Lower leg skin (tissue), 4 donors: ENCODE data around the gene TMEM190. TPM values are rescaled to one million over a fixed set of nuclear protein-coding genes. Genes with fewer than 3 reads are reported as not detected.

ENCODE experiments used
- DNase-seq, 2 donors: peaks; one replicate each; pipeline ENCODE4 v3.0.0-alpha.2; 2019; ENCODE audit warnings: low spot score in 2 of 2
- H3K4me3 ChIP-seq: fragments of 200-600 bp; sonication (generic); 2 replicates; pipeline ENCODE4 v1.5.1; 2017; ENCODE audit warnings: mild to moderate bottlenecking, low read depth; ENCODE audit not compliant: poor library complexity, severe bottlenecking
- CTCF ChIP-seq, 3 donors: fragments of 450-650 bp; IDR thresholded peaks; one replicate each; pipeline ENCODE4 v1.5.1; 2016; ENCODE audit warnings: antibody characterized with exemption in 3 of 3, mild to moderate bottlenecking in 3 of 3, moderate library complexity in 2 of 3
- POLR2A ChIP-seq, 2 donors: fragments of 450-650 bp; IDR thresholded peaks; one replicate each; pipeline ENCODE4 v1.6.1; 2016 to 2017; ENCODE audit warnings: antibody characterized with exemption in 2 of 2, mild to moderate bottlenecking in 1 of 2, moderate library complexity in 1 of 2
- WGBS, 2 donors: methylation state at CpG; one replicate each; pipeline ENCODE4 v1.1.5; 2018; 5-methylcytosine and 5-hydroxymethylcytosine counted together
- intact Hi-C: fragments of 100-400 bp; cut with DNase I; formaldehyde crosslinking; loops from one replicate; pipeline ENCODE4 v1.15.0; 2023; ENCODE audit warnings: low total_unique reads
- total RNA-seq, 4 donors: library from RNA; depleted of rRNA; stranded (reverse); fragments of >200 nt; gene quantifications; one replicate each; pipeline ENCODE4 v1.1.0, GENCODE V29; 2016

The TMEM190 gene
- total RNA-seq, 4 donors from 2014 or later, result not detected

- TF ChIP-seq CTCF (IDR thresholded peaks at IDR 0.05) (no peak), POLR2A (IDR thresholded peaks at IDR 0.05) (no peak)
- no peak for DNase-seq
- 83 to 84% methylated on average over 23 to 27 of the region's 27 CpGs for WGBS, 2 donors
- no peak within 1 kb of the TSS for H3K4me3 ChIP-seq
- intact Hi-C loops, result no loop called here
Observed at GRCh38 chr19:55362990-55363716, 13.5 kb upstream of the TMEM190 start, which contains the start of gene GARIN5B. Gene GARIN5B (minus strand): TSS chr19:55363260. CDS start chr19:55363066, 194 bp downstream.

- WGBS, 2 donors, result 91 to 93% methylated on average over 8 of the region's 8 CpGs
- intact Hi-C loops, result no loop called here
- H3K4me3 ChIP-seq, result no peak overlapping the region
- no peak for DNase-seq
- TF ChIP-seq POLR2A (IDR thresholded peaks at IDR 0.05), result no peak
- no peak for TF ChIP-seq CTCF (IDR thresholded peaks at IDR 0.05)
Observed at GRCh38 chr19:55365245-55365644, 11.4 kb upstream of the TMEM190 start.

- H3K4me3 ChIP-seq, result no peak overlapping the region
- intact Hi-C loops, result no loop called here
- no peak for DNase-seq
- TF ChIP-seq POLR2A (IDR thresholded peaks at IDR 0.05) (no peak), CTCF (IDR thresholded peaks at IDR 0.05) (no peak)
- WGBS, 2 donors, result 66 to 68% methylated on average over 19 of the region's 19 CpGs
Observed at GRCh38 chr19:55365964-55366363, 10.7 kb upstream of the TMEM190 start.

GRCh38 chr19:55366790-55367189, 9.8 kb upstream of the TMEM190 start:
- intact Hi-C loops, result no loop called here
- WGBS, 2 donors, result 84 to 98% methylated on average over 3 of the region's 3 CpGs
- TF ChIP-seq POLR2A (IDR thresholded peaks at IDR 0.05) (no peak), CTCF (IDR thresholded peaks at IDR 0.05) (no peak)
- H3K4me3 ChIP-seq, result no peak overlapping the region
- no peak for DNase-seq

GRCh38 chr19:55368106-55368505, 8.5 kb upstream of the TMEM190 start:
- WGBS, 2 donors, result 91 to 92% methylated on average over 16 of the region's 16 CpGs
- H3K4me3 ChIP-seq, result no peak overlapping the region
- no peak for DNase-seq
- no peak for TF ChIP-seq POLR2A (IDR thresholded peaks at IDR 0.05)
- no peak for TF ChIP-seq CTCF (IDR thresholded peaks at IDR 0.05)
- intact Hi-C loops, result no loop called here
